Natural killer cell (primary cell): ENCODE measurements around the gene LILRB2. TPM values are rescaled to one million over a fixed set of nuclear protein-coding genes. Genes with fewer than 3 reads are reported as not detected.

Experiments
- ATAC-seq, 3 donors: fragments of 150-1000 bp in 2 of 3; fragments of 200-7000 bp in 1 of 3; cut with Tn5 transposase; 1 replicate in 1 of 3; 2 replicates in 2 of 3; pipeline ENCODE4 v1.10.0; 2021; ENCODE audit warnings: mild to moderate bottlenecking in 2 of 3, moderate library complexity in 2 of 3
- DNase-seq, 2 donors: peaks; one replicate each; pipeline versions ENCODE4 v3.0.0 to v3.0.0-alpha.2; 2013 to 2021; ENCODE audit warnings: mixed read lengths in 1 of 2
- H3K27ac ChIP-seq: one replicate; pipeline ENCODE4 v1.5.1; 2013; ENCODE audit warnings: mild to moderate bottlenecking, low read length
- H3K27me3 ChIP-seq: one replicate; pipeline ENCODE4 v1.6.1; 2013; ENCODE audit warnings: low read length; ENCODE audit not compliant: control insufficient read depth, insufficient read depth
- H3K36me3 ChIP-seq: one replicate; pipeline ENCODE4 v1.6.1; 2013; ENCODE audit warnings: low read length; ENCODE audit not compliant: control insufficient read depth, insufficient read depth
- H3K4me1 ChIP-seq: one replicate; pipeline ENCODE4 v1.6.1; 2013; ENCODE audit warnings: low read length; ENCODE audit not compliant: control insufficient read depth, insufficient read depth
- H3K4me3 ChIP-seq: one replicate; pipeline ENCODE4 v1.5.1; 2013; ENCODE audit warnings: low read length
- H3K9me3 ChIP-seq: one replicate; pipeline ENCODE4 v1.6.1; 2013; ENCODE audit warnings: low read length; ENCODE audit not compliant: control insufficient read depth, insufficient read depth
- H3K27ac Mint-ChIP-seq, 2 donors: one replicate each; pipeline ENCODE4 v1.8.0; 2022; ENCODE audit warnings: mild to moderate bottlenecking in 2 of 2, mixed read lengths in 2 of 2, moderate library complexity in 1 of 2
- H3K27me3 Mint-ChIP-seq, 2 donors: one replicate each; pipeline ENCODE4 v1.8.0; 2022; ENCODE audit warnings: low read depth in 2 of 2, mixed read lengths in 2 of 2
- H3K36me3 Mint-ChIP-seq: one replicate; pipeline ENCODE4 v1.8.0; 2022; ENCODE audit warnings: mixed read lengths
- H3K4me1 Mint-ChIP-seq, 2 donors: one replicate each; pipeline ENCODE4 v1.8.0; 2022; ENCODE audit warnings: mixed read lengths in 2 of 2
- H3K4me3 Mint-ChIP-seq: one replicate; pipeline ENCODE4 v1.8.0; 2022; ENCODE audit warnings: mild to moderate bottlenecking, moderate library complexity, mixed read lengths
- H3K9me3 Mint-ChIP-seq, 2 donors: one replicate each; pipeline ENCODE4 v1.8.0; 2022; ENCODE audit warnings: mixed read lengths in 2 of 2
- WGBS: methylation state at CpG from one replicate; pipeline ENCODE4 v1.1.7; 2013; ENCODE audit warnings: missing lambda C conversion rate; ENCODE audit not compliant: insufficient coverage; 5-methylcytosine and 5-hydroxymethylcytosine counted together
- intact Hi-C: fragments of 100-400 bp; cut with micrococcal nuclease; formaldehyde crosslinking; loops from one replicate; pipeline ENCODE4 v1.14.2; 2022
- total RNA-seq, 4 donors: library from RNA; stranded (reverse); fragments of 120-200 nt in 1 of 4; gene quantifications; one replicate each; pipeline versions ENCODE4 v1.2.3 to v1.2.4, GENCODE V29; 2013 to 2022
- TF ChIP-seq, protein P1 (sequence below): fragments of 200-600 bp; IDR thresholded peaks from one replicate; pipeline ENCODE4 v1.8.0; 2022; ENCODE audit warnings: antibody characterized with exemption

Gene LILRB2
- total RNA-seq, 3 donors from 2014 or later (not counting 1 experiment from before 2014, with no cell fraction given) = 4.6 to 41.4 (median 23.7) TPM

GRCh38 chr19:54312436-54313377 is 31.8 kb upstream of the LILRB2 start, which contains the start of gene LILRA5:
TSS of gene LILRA5 (minus strand) at chr19:54313166. CDS start at chr19:54313019, 147 bp downstream.
- Histone ChIP-seq H3K4me1 (peaks cover 10% of the 10 kb centered on the region), H3K9me3 (no peaks in the 10 kb centered on the region), H3K27ac (peak within 1 kb of the TSS; percentile 46), H3K36me3 (no peaks in the 10 kb centered on the region), H3K27me3 (peaks cover 3% of the 10 kb centered on the region), H3K4me3 (no peak within 1 kb of the TSS)
- Mint-ChIP-seq H3K4me1 (peaks cover 0 to 4% of the 10 kb centered on the region in 2 donors), H3K36me3 (no peaks in the 10 kb centered on the region), H3K4me3 (no peak within 1 kb of the TSS), H3K9me3 (no peaks in the 10 kb centered on the region), H3K27me3 (peaks cover 20 to 27% of the 10 kb centered on the region in 2 donors), H3K27ac (peak within 1 kb of the TSS in 1 of 2 donors; percentile 74)
- ATAC-seq = peak; percentile 36 to 58 (median 38)
- DNase-seq = no peak
- intact Hi-C loops = no loop called here
- whole genome bisulfite sequencing = 11% methylated on average over 13 of the region's 13 CpGs
- TF ChIP-seq, protein P1, sequence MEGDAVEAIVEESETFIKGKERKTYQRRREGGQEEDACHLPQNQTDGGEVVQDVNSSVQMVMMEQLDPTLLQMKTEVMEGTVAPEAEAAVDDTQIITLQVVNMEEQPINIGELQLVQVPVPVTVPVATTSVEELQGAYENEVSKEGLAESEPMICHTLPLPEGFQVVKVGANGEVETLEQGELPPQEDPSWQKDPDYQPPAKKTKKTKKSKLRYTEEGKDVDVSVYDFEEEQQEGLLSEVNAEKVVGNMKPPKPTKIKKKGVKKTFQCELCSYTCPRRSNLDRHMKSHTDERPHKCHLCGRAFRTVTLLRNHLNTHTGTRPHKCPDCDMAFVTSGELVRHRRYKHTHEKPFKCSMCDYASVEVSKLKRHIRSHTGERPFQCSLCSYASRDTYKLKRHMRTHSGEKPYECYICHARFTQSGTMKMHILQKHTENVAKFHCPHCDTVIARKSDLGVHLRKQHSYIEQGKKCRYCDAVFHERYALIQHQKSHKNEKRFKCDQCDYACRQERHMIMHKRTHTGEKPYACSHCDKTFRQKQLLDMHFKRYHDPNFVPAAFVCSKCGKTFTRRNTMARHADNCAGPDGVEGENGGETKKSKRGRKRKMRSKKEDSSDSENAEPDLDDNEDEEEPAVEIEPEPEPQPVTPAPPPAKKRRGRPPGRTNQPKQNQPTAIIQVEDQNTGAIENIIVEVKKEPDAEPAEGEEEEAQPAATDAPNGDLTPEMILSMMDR = no peak

DNA sequence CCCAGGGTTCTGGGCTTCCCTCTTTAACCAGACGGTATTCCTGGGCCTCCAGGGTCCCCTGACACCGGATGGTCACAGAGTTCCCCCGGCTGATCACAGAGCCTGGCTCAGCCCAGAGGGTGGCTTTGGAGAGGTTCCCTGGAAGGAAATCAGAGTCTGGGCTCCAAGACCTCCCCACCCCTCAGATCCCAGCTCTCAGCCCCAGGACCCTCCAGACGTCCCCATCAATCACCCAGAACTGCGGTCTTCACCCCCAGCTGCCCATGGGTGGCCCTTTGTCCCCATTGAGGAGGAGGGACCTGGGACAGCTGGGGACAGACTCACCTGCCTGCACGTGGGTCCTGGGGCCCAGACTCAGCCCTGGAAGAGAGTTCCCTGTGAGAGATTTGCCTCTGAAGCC is 31.1 kb upstream of the LILRB2 start:
- H3K4me3 Mint-ChIP-seq = no peak overlapping the region
- ATAC-seq (no peak), DNase-seq (no peak)
- H3K36me3 Mint-ChIP-seq = no peaks in the 10 kb centered on the region
- Histone ChIP-seq H3K36me3 (no peaks in the 10 kb centered on the region), H3K9me3 (no peaks in the 10 kb centered on the region), H3K27ac (no peak overlapping the region), H3K4me3 (no peak overlapping the region), H3K4me1 (peaks cover 10% of the 10 kb centered on the region), H3K27me3 (peaks cover 3% of the 10 kb centered on the region)
- peaks cover 17 to 28% of the 10 kb centered on the region in 2 donors for H3K27me3 Mint-ChIP-seq
- TF ChIP-seq, protein P1 = no peak
- no peaks in the 10 kb centered on the region for H3K9me3 Mint-ChIP-seq
- intact Hi-C loops = no loop called here
- H3K4me1 Mint-ChIP-seq = peaks cover 0 to 4% of the 10 kb centered on the region in 2 donors
- WGBS = 76% methylated on average over 5 of the region's 6 CpGs
- H3K27ac Mint-ChIP-seq = no peak overlapping the region

DNA sequence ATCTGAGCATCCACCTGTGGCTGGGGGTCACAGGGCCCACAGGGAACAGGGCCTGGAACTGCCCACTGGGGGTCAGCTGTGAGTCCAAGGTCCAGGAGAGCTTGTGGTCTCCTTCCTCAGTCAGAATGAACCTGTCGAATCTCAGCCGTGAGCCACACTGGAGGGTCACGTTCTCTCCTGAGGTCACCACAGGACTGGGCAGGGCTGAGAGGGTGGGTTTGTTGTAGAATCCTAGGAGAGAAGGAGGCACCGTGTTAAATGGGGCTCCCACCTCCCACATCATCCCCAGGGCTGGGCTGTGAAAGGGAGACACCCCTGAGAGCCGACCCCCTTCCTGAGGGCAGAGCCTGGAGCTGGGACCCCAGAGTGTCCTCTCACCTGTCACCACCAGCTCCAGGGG is 30.6 kb upstream of the LILRB2 start:
- TF ChIP-seq, protein P1 = no peak
- H3K36me3 ChIP-seq = no peaks in the 10 kb centered on the region
- Mint-ChIP-seq H3K36me3 (no peaks in the 10 kb centered on the region), H3K9me3 (no peaks in the 10 kb centered on the region), H3K4me3 (no peak overlapping the region), H3K27me3 (peaks cover 20 to 27% of the 10 kb centered on the region in 2 donors), H3K27ac (no peak overlapping the region), H3K4me1 (peaks cover 0 to 4% of the 10 kb centered on the region in 2 donors)
- H3K27ac ChIP-seq = no peak overlapping the region
- DNase-seq = no peak
- no peak overlapping the region for H3K4me3 ChIP-seq
- H3K9me3 ChIP-seq = no peaks in the 10 kb centered on the region
- intact Hi-C loops = no loop called here
- ATAC-seq = no peak
- H3K27me3 ChIP-seq = peaks cover 3% of the 10 kb centered on the region
- WGBS = 85% methylated on average over 4 of the region's 5 CpGs
- H3K4me1 ChIP-seq = peaks cover 10% of the 10 kb centered on the region
